CD14-positive monocyte (primary cell): Measurements from ENCODE around the gene THRB. TPM values are rescaled to one million over a fixed set of nuclear protein-coding genes. Genes with fewer than 3 reads are reported as not detected.

ENCODE experiments used
- DNase-seq, 3 donors: peaks; one replicate each; pipeline ENCODE4 v3.0.0-alpha.2; 2011 to 2022
- H2AFZ ChIP-seq: 2 replicates; pipeline ENCODE4 v1.6.0; 2012; ENCODE audit warnings: mild to moderate bottlenecking, low read depth, low read length, inconsistent platforms; ENCODE audit not compliant: insufficient read depth, poor library complexity, severe bottlenecking
- H3K27ac ChIP-seq, 2 donors: 1 replicate in 1 of 2; 2 replicates in 1 of 2; pipeline ENCODE4 v1.5.1; 2012 to 2013; ENCODE audit warnings: low read length in 2 of 2, control low read depth in 1 of 2, inconsistent platforms in 1 of 2, low read depth in 1 of 2, mild to moderate bottlenecking in 1 of 2
- H3K27me3 ChIP-seq, 2 donors: one replicate each; pipeline versions ENCODE4 v1.6.0 to v1.6.1; 2011 to 2013; ENCODE audit warnings: low read length in 2 of 2; ENCODE audit not compliant: control insufficient read depth in 2 of 2, insufficient read depth in 2 of 2
- H3K36me3 ChIP-seq, 2 donors: replicated peaks in 1 of 2; 1 replicate in 1 of 2; 2 replicates in 1 of 2; pipeline versions ENCODE4 v1.5.1 to v1.6.1; 2012 to 2013; ENCODE audit warnings: low read length in 2 of 2, control low read depth in 1 of 2, inconsistent platforms in 1 of 2, mild to moderate bottlenecking in 1 of 2; ENCODE audit not compliant: insufficient read depth in 2 of 2, control insufficient read depth in 1 of 2
- H3K4me1 ChIP-seq, 2 donors: 1 replicate in 1 of 2; 2 replicates in 1 of 2; pipeline versions ENCODE4 v1.5.1 to v1.6.1; 2012 to 2013; ENCODE audit warnings: low read length in 2 of 2, control low read depth in 1 of 2, inconsistent platforms in 1 of 2, mild to moderate bottlenecking in 1 of 2, moderate library complexity in 1 of 2; ENCODE audit not compliant: insufficient read depth in 2 of 2, control insufficient read depth in 1 of 2
- H3K4me2 ChIP-seq: replicated peaks from 2 replicates; pipeline ENCODE3; 2012; ENCODE audit warnings: low read length, moderate library complexity, mild to moderate bottlenecking; ENCODE audit not compliant: poor library complexity, severe bottlenecking; ENCODE audit errors: extremely low read depth
- H3K4me3 ChIP-seq, 3 experiments: fragments of 200-600 bp in 1 of 3; sonication (generic) in 1 of 3; replicated peaks in 1 of 3; 1 replicate in 2 of 3; 2 replicates in 1 of 3; pipeline ENCODE4 v1.5.1; 2011 to 2013; ENCODE audit warnings: low read length in 3 of 3, mild to moderate bottlenecking in 3 of 3, control low read depth in 2 of 3, low read depth in 2 of 3, inconsistent platforms in 1 of 3, moderate library complexity in 1 of 3
- H3K79me2 ChIP-seq: 2 replicates; pipeline ENCODE4 v1.6.0; 2012; ENCODE audit warnings: mild to moderate bottlenecking, control low read depth, inconsistent platforms, low read length, moderate library complexity; ENCODE audit not compliant: insufficient read depth
- H3K9ac ChIP-seq: 2 replicates; pipeline ENCODE4 v1.6.0; 2017; ENCODE audit warnings: low read length, mild to moderate bottlenecking; ENCODE audit not compliant: insufficient read depth, poor library complexity, severe bottlenecking
- H3K9me3 ChIP-seq, 2 donors: replicated peaks in 1 of 2; 1 replicate in 1 of 2; 2 replicates in 1 of 2; pipeline versions ENCODE4 v1.5.1 to v1.6.1; 2012 to 2013; ENCODE audit warnings: low read length in 2 of 2, control low read depth in 1 of 2; ENCODE audit not compliant: control insufficient read depth in 1 of 2, insufficient read depth in 1 of 2
- H4K20me1 ChIP-seq: 2 replicates; pipeline ENCODE4 v1.6.0; 2012; ENCODE audit warnings: mild to moderate bottlenecking, low read length, control low read depth, moderate library complexity; ENCODE audit not compliant: insufficient read depth
- H3K27ac Mint-ChIP-seq, 7 donors: one replicate each; pipeline ENCODE4 v1.8.0; 2020; ENCODE audit warnings: mild to moderate bottlenecking in 7 of 7, mixed read lengths in 7 of 7, moderate library complexity in 6 of 7, inconsistent platforms in 2 of 7
- H3K27me3 Mint-ChIP-seq, 3 donors: one replicate each; pipeline ENCODE4 v1.8.0; 2021 to 2022; ENCODE audit warnings: low read depth in 3 of 3, mild to moderate bottlenecking in 3 of 3, mixed read lengths in 3 of 3, moderate library complexity in 3 of 3, inconsistent platforms in 1 of 3
- H3K36me3 Mint-ChIP-seq, 2 donors: one replicate each; pipeline ENCODE4 v1.8.0; 2020; ENCODE audit warnings: mixed read lengths in 2 of 2, inconsistent platforms in 1 of 2, mild to moderate bottlenecking in 1 of 2
- H3K4me1 Mint-ChIP-seq: one replicate; pipeline ENCODE4 v1.8.0; 2020; ENCODE audit warnings: mild to moderate bottlenecking, mixed read lengths
- H3K4me3 Mint-ChIP-seq, 2 donors: one replicate each; pipeline ENCODE4 v1.8.0; 2020; ENCODE audit warnings: mild to moderate bottlenecking in 2 of 2, mixed read lengths in 2 of 2, moderate library complexity in 1 of 2
- H3K9me3 Mint-ChIP-seq, 7 donors: one replicate each; pipeline ENCODE4 v1.8.0; 2020 to 2022; ENCODE audit warnings: mixed read lengths in 7 of 7, mild to moderate bottlenecking in 6 of 7, moderate library complexity in 6 of 7, inconsistent platforms in 2 of 7
- CTCF ChIP-seq: fragments of 200-600 bp; IDR thresholded peaks from one replicate; pipeline ENCODE4 v1.8.0; 2022; ENCODE audit warnings: antibody characterized with exemption, mild to moderate bottlenecking
- WGBS: methylation state at CpG from one replicate; pipeline ENCODE4 v1.1.5; 2013; ENCODE audit warnings: missing lambda C conversion rate; ENCODE audit not compliant: insufficient coverage; 5-methylcytosine and 5-hydroxymethylcytosine counted together
- intact Hi-C, 2 donors: fragments of 100-400 bp; cut with micrococcal nuclease; formaldehyde crosslinking; loops; one replicate each; pipeline versions ENCODE4 v1.15.0 to v1.15.1; 2023
- polyA plus RNA-seq, 3 donors: library from polyadenylated mRNA; depleted of rRNA in 1 of 3; unstranded in 2 of 3; stranded (reverse) in 1 of 3; fragments of 300-500 nt in 2 of 3; fragments of >200 nt in 1 of 3; fragmentation: Illumina TruSeq in 2 of 3; gene quantifications; 1 replicate in 2 of 3; 2 replicates in 1 of 3; pipeline ENCODE4 v1.2.3, GENCODE V29; 2012 to 2021

THRB gene
- polyA plus RNA-seq, 3 donors, result 0.05 TPM; not detected in 2

GRCh38 chr3:24348348-24348747 lies 146.3 kb downstream of the THRB start:
- 94% methylated on average over 4 of the region's 4 CpGs for WGBS

GRCh38 chr3:24344784-24345439 lies 149.7 kb downstream of the THRB start:
- no peaks in the 10 kb centered on the region for H3K36me3 ChIP-seq
- no peak overlapping the region for H3K4me3 Mint-ChIP-seq
- H3K9ac ChIP-seq, result no peak overlapping the region
- no CpG with 5 or more reads among the region's 3 CpGs for WGBS
- peaks cover 0 to 1% (median 1%) of the 10 kb centered on the region in 3 donors for H3K27me3 Mint-ChIP-seq
- no peaks in the 10 kb centered on the region for H3K4me1 ChIP-seq
- no peaks in the 10 kb centered on the region for H3K36me3 Mint-ChIP-seq
- TF ChIP-seq CTCF, result no peak
- no peaks in the 10 kb centered on the region for H3K9me3 ChIP-seq
- no peak overlapping the region for H2AFZ ChIP-seq
- no peaks in the 10 kb centered on the region for H3K79me2 ChIP-seq
- H3K27me3 ChIP-seq, result no peaks in the 10 kb centered on the region
- intact Hi-C loops, result no loop called here
- no peak overlapping the region for H3K27ac ChIP-seq
- no peak overlapping the region for H3K4me2 ChIP-seq
- H3K4me3 ChIP-seq, result no peak overlapping the region
- H3K27ac Mint-ChIP-seq, result no peak overlapping the region
- peaks cover 0 to 4% (median 2%) of the 10 kb centered on the region in 7 donors for H3K9me3 Mint-ChIP-seq
- H3K4me1 Mint-ChIP-seq, result no peaks in the 10 kb centered on the region
- no peaks in the 10 kb centered on the region for H4K20me1 ChIP-seq
- no peak for DNase-seq

More at GRCh38 chr3:24348348-24348747, 146.3 kb downstream of the THRB start:
- no peak for DNase-seq
- H3K27ac Mint-ChIP-seq, result no peak overlapping the region
- peaks cover 0 to 2% (median 0%) of the 10 kb centered on the region in 7 donors for H3K9me3 Mint-ChIP-seq
- H3K27me3 Mint-ChIP-seq, result peaks cover 0 to 3% (median 1%) of the 10 kb centered on the region in 3 donors
- Histone ChIP-seq H3K9ac (no peak overlapping the region), H3K27me3 (no peaks in the 10 kb centered on the region), H3K36me3 (no peaks in the 10 kb centered on the region), H4K20me1 (no peaks in the 10 kb centered on the region), H3K4me3 (no peak overlapping the region), H3K4me2 (no peak overlapping the region), H3K27ac (no peak overlapping the region), H3K79me2 (no peaks in the 10 kb centered on the region), H2AFZ (no peak overlapping the region), H3K9me3 (no peaks in the 10 kb centered on the region), H3K4me1 (no peaks in the 10 kb centered on the region)
- H3K36me3 Mint-ChIP-seq, result no peaks in the 10 kb centered on the region
- H3K4me1 Mint-ChIP-seq, result no peaks in the 10 kb centered on the region
- H3K4me3 Mint-ChIP-seq, result no peak overlapping the region
- intact Hi-C loops, result no loop called here
- no peak for TF ChIP-seq CTCF
